EH (cell line): ENCODE results near the gene PLIN3.
"Not testable (repeated sequence)": the region's sequence is repeated elsewhere in the genome, so short reads cannot be mapped to it uniquely, and the experiment has no call there.

Source experiments
- DNase-seq: peaks from one replicate; pipeline ENCODE4 v3.0.0-alpha.2; 2015; ENCODE audit warnings: low read depth

The PLIN3 gene

GRCh38 chr19:4867534-4868285 lies at the start of gene PLIN3:
Gene PLIN3, minus strand, starts transcription at chr19:4867667. Its CDS starts 6,273 bp downstream, at chr19:4861394.
- DNase-seq: peak; percentile 94

- no peak for DNase-seq
Observed at GRCh38 chr19:4916292-4917082, 49.0 kb upstream of the PLIN3 start.

GRCh38 chr19:4914736-4915501 lies 47.5 kb upstream of the PLIN3 start:
- peak; percentile 89 for DNase-seq

GRCh38 chr19:4913996-4914735 lies 46.7 kb upstream of the PLIN3 start:
- DNase-seq: peak; percentile 31

GRCh38 chr19:4911786-4912672 lies 44.6 kb upstream of the PLIN3 start:
- peak; percentile 100 for DNase-seq

GRCh38 chr19:4911314-4911713 lies 43.8 kb upstream of the PLIN3 start:
- DNase-seq: peak; percentile 52

GRCh38 chr19:4910594-4911281 lies 43.3 kb upstream of the PLIN3 start:
- DNase-seq: peak; percentile 85

- peak; percentile 90 for DNase-seq
Observed at GRCh38 chr19:4909897-4910593, 42.6 kb upstream of the PLIN3 start.

- DNase-seq: peak; percentile 49
Observed at GRCh38 chr19:4909156-4909896, 41.9 kb upstream of the PLIN3 start, which contains the start of gene UHRF1. Gene UHRF1, plus strand, starts transcription at chr19:4909501. Its CDS starts 1,385 bp downstream, at chr19:4910886.

GRCh38 chr19:4908781-4909155 lies 41.3 kb upstream of the PLIN3 start:
- DNase-seq: no peak

GRCh38 chr19:4908360-4908759 lies 40.9 kb upstream of the PLIN3 start:
- DNase-seq: no peak

- no peak for DNase-seq
Observed at GRCh38 chr19:4906963-4907362, 39.5 kb upstream of the PLIN3 start.

- no peak for DNase-seq
Observed at GRCh38 chr19:4904481-4904880, 37.0 kb upstream of the PLIN3 start.

GRCh38 chr19:4902796-4903195 lies 35.3 kb upstream of the PLIN3 start, which contains the start of gene ARRDC5:
Gene ARRDC5, minus strand, starts transcription at chr19:4902896. Its CDS starts 71 bp downstream, at chr19:4902825.
- no peak for DNase-seq

- DNase-seq: not testable (repeated sequence)
Observed at GRCh38 chr19:4900879-4901278, 33.4 kb upstream of the PLIN3 start.

- DNase-seq: no peak
Observed at GRCh38 chr19:4897146-4897545, 29.7 kb upstream of the PLIN3 start.

- DNase-seq: peak; percentile 52
Observed at GRCh38 chr19:4896372-4896771, 28.9 kb upstream of the PLIN3 start.

- DNase-seq: not testable (repeated sequence)
Observed at GRCh38 chr19:4892962-4893361, 25.5 kb upstream of the PLIN3 start.

GRCh38 chr19:4891066-4891465 lies 23.6 kb upstream of the PLIN3 start:
- no peak for DNase-seq
